Skeletal muscle tissue (tissue), 4 donors: ENCODE data around the gene ZFP36L2. TPM values are rescaled to one million over a fixed set of nuclear protein-coding genes. Genes with fewer than 3 reads are reported as not detected.
A peak's percentile ranks its signal among the peaks of the same experiment; 100 is the strongest.

ENCODE experiments used
- H3K27ac ChIP-seq: one replicate; pipeline ENCODE4 v1.7.0; 2013; ENCODE audit warnings: mild to moderate bottlenecking, low read depth, low read length, inconsistent platforms
- H3K27me3 ChIP-seq, 3 donors: one replicate each; pipeline ENCODE4 v1.7.0; 2013; ENCODE audit warnings: low read length in 3 of 3; ENCODE audit not compliant: control insufficient read depth in 3 of 3, insufficient read depth in 3 of 3
- H3K36me3 ChIP-seq, 3 donors: one replicate each; pipeline ENCODE4 v1.7.0; 2013; ENCODE audit warnings: low read length in 3 of 3; ENCODE audit not compliant: control insufficient read depth in 3 of 3, insufficient read depth in 3 of 3
- H3K4me1 ChIP-seq, 3 donors: one replicate each; pipeline ENCODE4 v1.7.0; 2013; ENCODE audit warnings: low read length in 3 of 3, mild to moderate bottlenecking in 3 of 3; ENCODE audit not compliant: control insufficient read depth in 3 of 3, insufficient read depth in 3 of 3
- H3K4me3 ChIP-seq, 3 donors: one replicate each; pipeline ENCODE4 v1.7.0; 2013; ENCODE audit warnings: low read length in 3 of 3
- H3K9ac ChIP-seq, 3 donors: one replicate each; pipeline ENCODE4 v1.7.0; 2013; ENCODE audit warnings: low read length in 3 of 3, mild to moderate bottlenecking in 3 of 3, moderate library complexity in 2 of 3, low read depth in 1 of 3
- H3K9me3 ChIP-seq, 3 donors: one replicate each; pipeline ENCODE4 v1.7.0; 2013; ENCODE audit warnings: low read length in 3 of 3; ENCODE audit not compliant: control insufficient read depth in 3 of 3
- total RNA-seq: library from RNA; depleted of rRNA; stranded (reverse); fragments of >200 nt; gene quantifications from one replicate; pipeline ENCODE4 v1.2.3, GENCODE V29; 2014
- donor health status: Osteomylitis.

The ZFP36L2 gene
- total RNA-seq, 1 donor from 2014 or later: 14.1 TPM

DNA sequence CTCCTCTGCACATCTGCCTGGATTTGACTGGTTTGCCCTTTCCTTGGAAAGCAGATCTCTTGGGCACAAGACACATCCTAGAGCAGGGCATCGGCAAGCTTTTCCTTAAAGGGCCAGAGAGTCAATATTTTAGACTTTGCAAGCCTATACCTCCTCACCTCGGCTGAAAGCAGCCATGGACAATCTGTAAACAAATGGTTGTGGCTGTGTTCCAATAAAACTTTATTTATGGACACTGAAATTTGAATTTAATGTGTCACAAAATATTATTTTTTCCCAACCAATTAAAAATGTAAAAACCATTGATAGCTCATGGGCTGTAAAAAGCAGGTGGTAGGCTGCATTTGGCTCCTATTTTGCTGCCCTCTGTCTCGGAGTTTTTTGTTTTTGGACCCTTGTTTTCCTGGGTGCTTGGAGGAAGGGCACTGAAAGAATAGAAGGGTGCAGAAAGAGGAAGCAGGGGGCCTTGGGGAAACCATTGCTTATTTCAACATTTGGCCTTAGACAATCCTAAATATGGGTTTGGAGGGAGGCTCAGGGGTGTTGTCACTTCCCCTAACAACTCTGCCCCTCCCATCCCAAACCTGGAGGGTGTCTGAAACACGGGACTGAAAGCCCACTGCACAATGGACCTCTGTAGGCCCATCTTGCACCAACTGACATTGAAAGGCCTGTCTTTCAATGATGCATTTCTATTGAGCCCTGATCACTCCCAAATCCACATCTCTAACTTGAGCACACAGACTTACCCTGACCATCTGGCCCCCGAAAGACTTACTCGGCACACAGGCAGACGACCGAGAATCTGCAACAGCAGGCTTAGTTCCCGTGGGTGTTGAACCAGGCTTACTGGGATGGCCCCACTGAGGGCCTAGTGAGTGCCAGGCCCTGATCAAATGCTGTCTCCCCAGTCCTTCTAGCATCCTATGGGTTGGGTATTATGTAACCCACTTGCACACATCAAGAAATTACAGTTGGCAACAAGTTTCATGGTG, 7.1 kb upstream of the ZFP36L2 start:
- H3K27ac ChIP-seq: no peak overlapping the region

DNA sequence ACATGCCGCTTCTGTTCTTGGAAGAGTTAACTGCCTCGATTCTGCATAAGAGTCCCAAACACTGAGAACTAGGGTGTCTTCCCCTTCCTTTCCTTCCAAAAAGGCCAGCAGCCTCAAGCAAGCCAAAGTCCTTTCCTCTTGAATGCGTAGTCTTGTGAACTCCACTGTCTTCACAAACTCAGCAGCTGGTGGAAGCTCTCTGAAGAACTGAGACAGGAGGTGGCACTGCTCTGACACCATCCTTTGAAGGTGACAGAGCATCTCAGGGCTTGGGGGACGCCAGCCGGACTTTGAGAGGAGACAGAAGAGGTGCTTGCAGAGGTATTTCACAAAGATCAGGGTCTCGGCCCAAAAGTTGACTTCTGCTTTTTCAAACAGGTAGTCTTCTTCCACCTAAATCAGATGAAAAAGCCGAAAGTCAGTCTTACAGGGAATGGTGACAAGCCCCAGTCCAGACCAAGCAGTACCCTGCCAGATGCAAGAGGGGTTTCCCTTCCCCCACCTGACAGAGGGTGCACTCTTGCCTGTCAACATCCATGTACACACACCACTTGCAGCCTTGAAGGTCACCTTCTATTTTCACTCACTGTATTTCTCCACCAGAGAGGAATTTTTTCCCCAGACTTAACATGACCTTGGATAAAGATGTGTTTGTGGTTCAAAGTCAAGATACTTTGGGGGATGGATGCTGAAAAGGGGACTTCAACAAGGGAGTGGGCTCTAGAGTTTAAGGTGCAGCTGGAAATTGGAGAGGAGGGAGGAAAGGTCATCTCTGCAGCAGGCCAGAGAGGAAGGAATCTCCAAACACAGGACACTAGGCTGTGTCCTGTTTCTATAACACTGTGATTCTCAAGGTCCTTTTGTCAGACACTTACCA, 4.8 kb upstream of the ZFP36L2 start:
- Histone ChIP-seq H3K4me3 (no peak overlapping the region), H3K4me1 (peaks cover 17 to 23% (median 19%) of the 10 kb centered on the region in 3 donors), H3K27me3 (no peaks in the 10 kb centered on the region), H3K9ac (no peak overlapping the region), H3K27ac (peak overlapping the region; percentile 36), H3K36me3 (peaks cover 0 to 7% (median 0%) of the 10 kb centered on the region in 3 donors), H3K9me3 (no peaks in the 10 kb centered on the region)

More for the DNA sequence above, 7.1 kb upstream of the ZFP36L2 start:
- peak overlapping the region in 1 of 3 donors; percentile 3 for H3K9ac ChIP-seq
- no peak overlapping the region for H3K4me3 ChIP-seq
- H3K9me3 ChIP-seq: no peaks in the 10 kb centered on the region
- H3K36me3 ChIP-seq: peaks cover 0 to 7% (median 0%) of the 10 kb centered on the region in 3 donors
- peaks cover 6 to 13% (median 9%) of the 10 kb centered on the region in 3 donors for H3K4me1 ChIP-seq
- no peaks in the 10 kb centered on the region for H3K27me3 ChIP-seq

DNA sequence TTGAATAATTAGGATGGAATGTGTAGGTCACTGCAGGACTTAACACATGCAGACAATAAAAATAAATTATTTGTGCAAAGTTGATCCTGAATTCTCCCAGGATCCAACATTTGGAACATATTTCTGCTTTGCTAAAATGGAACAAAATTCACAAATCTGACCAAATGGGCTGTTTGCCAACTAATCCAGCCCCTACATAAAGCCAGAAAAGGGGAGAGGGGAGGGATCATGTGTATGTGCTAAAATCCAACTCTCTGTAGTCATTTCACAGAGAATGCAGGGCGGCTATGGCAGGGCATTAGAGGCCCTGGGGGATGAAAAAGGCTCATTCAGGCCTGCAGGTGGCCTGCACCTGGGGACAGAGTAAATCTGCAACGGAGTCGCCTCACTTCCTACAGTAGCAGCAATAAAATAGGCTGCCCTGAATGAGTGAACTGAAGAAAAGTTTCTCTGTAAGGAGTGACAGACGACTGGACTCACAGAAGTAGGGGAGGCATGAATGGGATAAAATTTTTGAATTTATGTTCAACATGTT, 4.0 kb upstream of the ZFP36L2 start:
- H3K27ac ChIP-seq: peak overlapping the region; percentile 36
- no peaks in the 10 kb centered on the region for H3K9me3 ChIP-seq
- peaks cover 17 to 21% (median 19%) of the 10 kb centered on the region in 3 donors for H3K4me1 ChIP-seq
- no peaks in the 10 kb centered on the region for H3K27me3 ChIP-seq
- H3K36me3 ChIP-seq: peaks cover 0 to 7% (median 1%) of the 10 kb centered on the region in 3 donors
- H3K4me3 ChIP-seq: no peak overlapping the region
- no peak overlapping the region for H3K9ac ChIP-seq

DNA sequence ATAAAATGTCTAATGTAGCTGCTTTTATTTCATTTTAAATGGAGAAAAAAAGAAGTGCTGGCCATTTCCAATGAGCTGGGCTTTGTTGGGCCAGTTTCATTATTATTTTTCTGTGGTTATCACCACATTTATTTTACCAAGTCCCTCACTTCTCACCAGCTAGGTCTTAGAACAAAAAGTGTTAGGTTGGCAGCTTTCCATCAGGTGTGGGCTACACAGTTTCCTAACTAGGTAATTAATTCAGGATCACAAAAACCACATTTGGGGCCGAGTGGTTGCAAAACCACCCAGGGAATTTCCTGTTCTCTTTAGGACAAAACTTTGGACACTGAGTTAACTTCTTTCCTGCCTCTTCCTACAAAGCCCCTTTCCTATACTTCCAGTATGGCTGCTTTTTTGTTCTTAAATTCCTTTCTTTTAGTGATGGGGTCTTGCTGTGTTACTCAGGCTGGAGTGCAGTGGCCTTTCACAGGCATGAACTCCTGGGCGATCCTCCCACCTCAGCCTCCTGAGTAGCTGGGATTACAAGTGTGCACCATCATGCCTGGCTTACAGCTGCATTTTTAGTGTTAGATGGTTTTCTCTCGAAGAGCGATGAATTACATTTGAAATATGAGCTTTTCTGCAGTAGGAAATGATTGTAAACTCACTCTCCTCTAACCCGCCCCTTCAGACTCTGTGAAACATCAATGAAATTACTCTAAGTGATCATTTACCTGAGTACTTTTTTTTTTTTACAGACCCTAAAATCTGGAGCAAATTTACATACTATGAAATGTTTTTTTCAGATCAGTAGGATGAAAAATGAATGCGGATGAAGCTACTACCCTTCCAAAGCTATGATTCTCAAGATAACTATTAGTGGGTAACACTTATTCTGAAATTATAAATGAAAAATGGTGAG, 2.6 kb upstream of the ZFP36L2 start:
- Histone ChIP-seq H3K4me3 (no peak overlapping the region), H3K9me3 (no peaks in the 10 kb centered on the region), H3K27me3 (no peaks in the 10 kb centered on the region), H3K36me3 (peaks cover 6 to 13% (median 11%) of the 10 kb centered on the region in 3 donors), H3K27ac (peak overlapping the region; percentile 96), H3K9ac (no peak overlapping the region), H3K4me1 (peaks cover 19 to 27% (median 23%) of the 10 kb centered on the region in 3 donors)

DNA sequence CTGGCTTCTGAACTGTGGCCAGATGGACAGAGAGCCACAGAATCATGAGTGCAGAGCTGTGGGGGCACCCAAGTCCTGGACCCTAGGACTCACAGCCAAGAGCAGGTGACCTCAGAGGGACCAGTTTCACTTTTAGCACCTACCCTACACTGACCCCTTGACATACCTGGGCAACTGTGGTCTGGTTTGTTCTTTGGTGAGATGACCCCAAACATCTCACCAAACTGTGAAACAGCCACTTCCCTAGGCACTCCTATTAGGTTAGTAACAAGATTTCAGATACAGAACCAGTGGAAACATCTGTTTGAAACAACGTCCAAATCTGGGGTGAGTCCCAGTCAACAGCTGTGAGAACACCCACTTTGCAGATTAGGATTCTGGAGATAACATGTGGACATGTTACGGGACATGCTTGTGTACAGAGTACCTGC, 1.9 kb upstream of the ZFP36L2 start:
- peak overlapping the region in 2 of 3 donors; percentile 3 to 78 for H3K4me3 ChIP-seq
- peaks cover 22 to 28% (median 27%) of the 10 kb centered on the region in 3 donors for H3K4me1 ChIP-seq
- peak overlapping the region; percentile 89 to 95 (median 94) for H3K9ac ChIP-seq

DNA sequence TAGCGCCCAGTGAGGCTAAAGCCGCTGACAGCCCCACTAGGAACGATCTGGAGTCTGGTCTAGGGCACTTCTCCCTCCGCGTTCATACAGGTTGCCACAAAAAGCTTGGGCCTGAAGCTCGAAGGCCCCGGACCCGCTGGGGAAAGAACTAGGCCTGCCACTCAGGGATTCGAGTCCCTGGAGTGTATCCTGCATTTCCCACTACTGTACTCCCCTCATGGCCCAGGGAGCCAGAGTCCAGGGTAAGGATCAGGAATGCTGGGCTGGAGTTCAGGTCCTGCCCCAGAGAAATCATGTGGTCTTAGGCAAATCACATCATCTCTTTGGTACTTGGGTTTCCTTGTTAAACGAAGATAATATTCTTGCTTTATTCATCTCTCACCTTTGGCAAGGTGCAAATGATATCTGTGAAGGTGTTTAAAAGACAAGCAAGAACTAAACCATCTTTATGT, 1.4 kb upstream of the ZFP36L2 start:
- Histone ChIP-seq H3K4me1 (peaks cover 24 to 33% (median 26%) of the 10 kb centered on the region in 3 donors), H3K27ac (peak overlapping the region; percentile 96), H3K27me3 (no peaks in the 10 kb centered on the region), H3K36me3 (peaks cover 12 to 19% (median 17%) of the 10 kb centered on the region in 3 donors), H3K9me3 (no peaks in the 10 kb centered on the region), H3K4me3 (peak overlapping the region; percentile 78 to 87 (median 78)), H3K9ac (peak overlapping the region; percentile 89 to 95 (median 94))

More for the DNA sequence above, 1.9 kb upstream of the ZFP36L2 start:
- Histone ChIP-seq H3K27me3 (no peaks in the 10 kb centered on the region), H3K36me3 (peaks cover 12 to 17% (median 13%) of the 10 kb centered on the region in 3 donors), H3K27ac (peak overlapping the region; percentile 96), H3K9me3 (no peaks in the 10 kb centered on the region)

DNA sequence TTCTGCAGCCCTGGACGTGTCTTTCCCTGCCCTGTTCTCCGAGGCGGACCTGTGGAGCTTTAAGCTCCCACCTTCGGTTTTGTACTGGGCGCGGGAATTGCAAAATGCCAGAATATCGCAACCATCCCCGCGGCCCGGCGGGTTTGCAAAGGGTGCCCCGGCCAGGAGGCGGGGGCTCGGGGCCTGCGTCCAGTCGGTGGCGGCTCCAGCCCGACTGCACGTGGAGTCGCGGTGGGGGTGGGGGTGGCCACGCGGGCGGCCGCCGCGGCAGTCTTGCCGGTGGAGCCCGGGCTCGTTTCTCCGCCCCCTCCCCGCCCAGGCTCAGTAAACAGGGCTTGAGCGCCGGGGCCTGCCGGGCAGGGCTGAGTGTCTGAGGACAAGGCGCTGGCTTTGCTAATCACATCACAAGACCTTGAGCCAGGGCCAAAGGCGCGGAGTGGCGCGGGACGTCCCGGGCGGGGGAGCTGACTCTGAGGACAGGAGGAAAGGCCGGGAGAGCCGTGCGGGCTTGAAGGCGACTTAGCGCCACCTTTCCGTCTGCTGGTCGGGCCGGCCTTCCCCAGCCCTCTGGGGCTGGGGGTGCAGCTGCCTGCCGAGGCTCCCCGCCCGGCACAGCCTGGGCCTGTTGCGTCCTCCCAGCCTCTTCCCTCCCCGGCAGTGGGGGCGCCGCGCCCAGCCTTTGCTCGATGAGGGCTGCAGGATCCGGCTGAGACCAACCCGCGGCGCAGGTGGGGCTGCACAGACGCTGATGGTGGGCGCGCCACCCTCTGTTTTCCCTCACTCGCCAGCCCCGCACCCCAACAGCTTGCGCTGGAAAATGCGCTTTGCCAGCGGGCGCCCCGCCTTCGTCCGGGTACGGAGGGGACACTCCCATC, 786 bp upstream of the ZFP36L2 start:
- Histone ChIP-seq H3K36me3 (peaks cover 12 to 22% (median 19%) of the 10 kb centered on the region in 3 donors), H3K27ac (peak overlapping the region; percentile 96), H3K4me3 (peak overlapping the region; percentile 78 to 87 (median 78)), H3K27me3 (no peaks in the 10 kb centered on the region), H3K9ac (peak overlapping the region; percentile 89 to 95 (median 94)), H3K4me1 (peaks cover 29 to 39% (median 32%) of the 10 kb centered on the region in 3 donors), H3K9me3 (no peaks in the 10 kb centered on the region)
